GM23338 (cell line): ENCODE data around the gene CD300H.

Experiments used
- CREB1 ChIP-seq: fragments of 250-450 bp; sonication (Bioruptor Pico); IDR thresholded peaks from 2 replicates; pipeline ENCODE4 v1.5.0; 2020; ENCODE audit warnings: low read depth, mild to moderate bottlenecking, moderate library complexity
- EZH2 ChIP-seq: fragments of 200-600 bp; sonication (generic); IDR thresholded peaks from one replicate; pipeline ENCODE4 v1.8.0; 2017; ENCODE audit warnings: antibody characterized with exemption, mild to moderate bottlenecking, low read depth; ENCODE audit not compliant: unreplicated experiment
- EZH2phosphoT487 ChIP-seq: fragments of 200-600 bp; sonication (generic); IDR thresholded peaks from one replicate; pipeline ENCODE4 v1.8.1; 2018; ENCODE audit warnings: antibody characterized with exemption; ENCODE audit not compliant: unreplicated experiment
- JUNB ChIP-seq: IDR thresholded peaks from one replicate; pipeline ENCODE4 v1.6.1; 2016; ENCODE audit warnings: antibody characterized with exemption; ENCODE audit not compliant: unreplicated experiment
- POLR2AphosphoS5 ChIP-seq: IDR thresholded peaks from 2 replicates; pipeline ENCODE4 v1.6.1; 2016; ENCODE audit warnings: antibody characterized with exemption, low read depth
- ZNF114 ChIP-seq: fragments of 250-450 bp; sonication (Bioruptor Pico); IDR thresholded peaks from 2 replicates; pipeline ENCODE4 v1.5.0; 2020; ENCODE audit warnings: mild to moderate bottlenecking, moderate library complexity
- TF ChIP-seq, protein P1 (sequence below), 2 experiments: fragments of 200-600 bp in 1 of 2; sonication (generic) in 1 of 2; conservative IDR thresholded peaks; 2 replicates each; pipeline versions ENCODE4 v1.5.1 to v1.6.1; 2016 to 2017; ENCODE audit warnings: antibody characterized with exemption in 2 of 2, low read depth in 2 of 2, mild to moderate bottlenecking in 2 of 2, moderate library complexity in 1 of 2
- TF ChIP-seq, protein P2 (sequence below): IDR thresholded peaks from one replicate; pipeline ENCODE4 v1.6.1; 2018; ENCODE audit warnings: antibody characterized with exemption; ENCODE audit not compliant: unreplicated experiment

DNA sequence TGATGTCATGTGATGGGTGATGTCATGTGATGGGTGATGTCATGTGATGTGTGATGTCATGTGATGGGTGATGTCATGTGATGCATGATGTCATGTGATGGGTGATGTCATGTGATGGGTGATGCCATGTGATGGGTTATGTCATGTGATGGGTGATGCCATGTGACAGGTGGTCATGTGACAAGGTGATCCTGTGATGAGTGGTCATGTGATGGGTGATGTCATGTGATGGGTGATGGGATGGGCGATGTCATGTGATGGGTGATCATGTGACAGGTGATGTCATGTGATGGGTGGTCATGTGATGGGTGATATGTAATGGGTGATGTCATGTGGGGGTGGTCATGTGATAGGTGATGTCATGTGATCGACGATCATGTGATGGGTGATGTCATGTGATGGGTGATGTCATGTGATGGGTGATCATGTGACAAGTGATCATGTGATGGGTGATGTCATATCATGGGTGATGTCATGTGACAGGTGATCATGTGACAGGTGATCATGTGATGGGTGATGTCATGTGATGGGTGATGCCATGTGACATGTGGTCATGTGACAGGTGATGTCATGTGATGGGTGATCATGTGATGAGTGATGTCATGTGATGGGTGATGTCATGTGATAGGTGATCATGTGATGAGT, 53.2 kb downstream of the CD300H start:
- no peak for TF ChIP-seq POLR2AphosphoS5
- TF ChIP-seq, protein P1, sequence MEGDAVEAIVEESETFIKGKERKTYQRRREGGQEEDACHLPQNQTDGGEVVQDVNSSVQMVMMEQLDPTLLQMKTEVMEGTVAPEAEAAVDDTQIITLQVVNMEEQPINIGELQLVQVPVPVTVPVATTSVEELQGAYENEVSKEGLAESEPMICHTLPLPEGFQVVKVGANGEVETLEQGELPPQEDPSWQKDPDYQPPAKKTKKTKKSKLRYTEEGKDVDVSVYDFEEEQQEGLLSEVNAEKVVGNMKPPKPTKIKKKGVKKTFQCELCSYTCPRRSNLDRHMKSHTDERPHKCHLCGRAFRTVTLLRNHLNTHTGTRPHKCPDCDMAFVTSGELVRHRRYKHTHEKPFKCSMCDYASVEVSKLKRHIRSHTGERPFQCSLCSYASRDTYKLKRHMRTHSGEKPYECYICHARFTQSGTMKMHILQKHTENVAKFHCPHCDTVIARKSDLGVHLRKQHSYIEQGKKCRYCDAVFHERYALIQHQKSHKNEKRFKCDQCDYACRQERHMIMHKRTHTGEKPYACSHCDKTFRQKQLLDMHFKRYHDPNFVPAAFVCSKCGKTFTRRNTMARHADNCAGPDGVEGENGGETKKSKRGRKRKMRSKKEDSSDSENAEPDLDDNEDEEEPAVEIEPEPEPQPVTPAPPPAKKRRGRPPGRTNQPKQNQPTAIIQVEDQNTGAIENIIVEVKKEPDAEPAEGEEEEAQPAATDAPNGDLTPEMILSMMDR (conservative IDR thresholded peaks at IDR 0.05; ENCODE audit: low read depth in 2 of 2): no peak
- TF ChIP-seq EZH2: no peak
- TF ChIP-seq, protein P2, sequence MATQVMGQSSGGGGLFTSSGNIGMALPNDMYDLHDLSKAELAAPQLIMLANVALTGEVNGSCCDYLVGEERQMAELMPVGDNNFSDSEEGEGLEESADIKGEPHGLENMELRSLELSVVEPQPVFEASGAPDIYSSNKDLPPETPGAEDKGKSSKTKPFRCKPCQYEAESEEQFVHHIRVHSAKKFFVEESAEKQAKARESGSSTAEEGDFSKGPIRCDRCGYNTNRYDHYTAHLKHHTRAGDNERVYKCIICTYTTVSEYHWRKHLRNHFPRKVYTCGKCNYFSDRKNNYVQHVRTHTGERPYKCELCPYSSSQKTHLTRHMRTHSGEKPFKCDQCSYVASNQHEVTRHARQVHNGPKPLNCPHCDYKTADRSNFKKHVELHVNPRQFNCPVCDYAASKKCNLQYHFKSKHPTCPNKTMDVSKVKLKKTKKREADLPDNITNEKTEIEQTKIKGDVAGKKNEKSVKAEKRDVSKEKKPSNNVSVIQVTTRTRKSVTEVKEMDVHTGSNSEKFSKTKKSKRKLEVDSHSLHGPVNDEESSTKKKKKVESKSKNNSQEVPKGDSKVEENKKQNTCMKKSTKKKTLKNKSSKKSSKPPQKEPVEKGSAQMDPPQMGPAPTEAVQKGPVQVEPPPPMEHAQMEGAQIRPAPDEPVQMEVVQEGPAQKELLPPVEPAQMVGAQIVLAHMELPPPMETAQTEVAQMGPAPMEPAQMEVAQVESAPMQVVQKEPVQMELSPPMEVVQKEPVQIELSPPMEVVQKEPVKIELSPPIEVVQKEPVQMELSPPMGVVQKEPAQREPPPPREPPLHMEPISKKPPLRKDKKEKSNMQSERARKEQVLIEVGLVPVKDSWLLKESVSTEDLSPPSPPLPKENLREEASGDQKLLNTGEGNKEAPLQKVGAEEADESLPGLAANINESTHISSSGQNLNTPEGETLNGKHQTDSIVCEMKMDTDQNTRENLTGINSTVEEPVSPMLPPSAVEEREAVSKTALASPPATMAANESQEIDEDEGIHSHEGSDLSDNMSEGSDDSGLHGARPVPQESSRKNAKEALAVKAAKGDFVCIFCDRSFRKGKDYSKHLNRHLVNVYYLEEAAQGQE: no peak
- TF ChIP-seq JUNB: no peak
- peak; percentile 90 for TF ChIP-seq CREB1
- no peak for TF ChIP-seq ZNF114 (CRISPR knock-in tag)
- no peak for TF ChIP-seq EZH2phosphoT487
